SK-N-MC (cell line): Measurements from ENCODE around the gene MLKL.

ENCODE experiments used
- EZH2 ChIP-seq: fragments of 200-600 bp; sonication (generic); IDR thresholded peaks from one replicate; pipeline ENCODE4 v1.6.1; 2017; ENCODE audit warnings: antibody characterized with exemption
- POLR2AphosphoS5 ChIP-seq: IDR thresholded peaks from 2 replicates; pipeline ENCODE4 v1.6.1; 2012; ENCODE audit warnings: mild to moderate bottlenecking, low read depth, low read length, borderline replicate concordance

GRCh38 chr16:74713876-74714275, 13.2 kb upstream of the MLKL start:
- TF ChIP-seq POLR2AphosphoS5 (no peak), EZH2 (no peak)
